OCI-LY7 (cell line): ENCODE measurements around the gene FNDC1. TPM values are rescaled to one million over a fixed set of nuclear protein-coding genes. Genes with fewer than 3 reads are reported as not detected.

Experiments
- BruUV-seq: library from RNA; stranded (reverse); fragments of 400-500 nt; replicated peaks from 2 replicates; lab custom pipeline; 2021; lab: Mats Ljungman, UMichigan
- CTCF ChIA-PET: fragments of 300-600 bp; sonication (Branson Sonifier 250); formaldehyde crosslinking; loops from one replicate; lab custom pipeline; 2022; ENCODE audit warnings: antibody characterized with exemption; ENCODE audit not compliant: unreplicated experiment; lab: Charles Lee
- POLR2A ChIA-PET: fragments of 300-600 bp; sonication (Branson Sonifier 250); formaldehyde crosslinking; loops from one replicate; lab custom pipeline; 2022; ENCODE audit warnings: antibody characterized with exemption; lab: Charles Lee
- DNase-seq: peaks from one replicate; pipeline ENCODE4 v3.0.0-alpha.2; 2015; ENCODE audit warnings: low spot score
- H2AFZ ChIP-seq: fragments of 200-600 bp; sonication (generic), shearing (Covaris generic); 2 replicates; pipeline ENCODE4 v1.6.1; 2014; ENCODE audit warnings: mild to moderate bottlenecking, antibody characterized with exemption, low read length, moderate library complexity
- H3K27ac ChIP-seq: fragments of 200-600 bp; sonication (generic); 2 replicates; pipeline ENCODE4 v1.5.1; 2014; ENCODE audit warnings: mixed run types, low read depth, mild to moderate bottlenecking, moderate library complexity, low read length, inconsistent platforms; ENCODE audit not compliant: poor library complexity, severe bottlenecking
- H3K36me3 ChIP-seq: fragments of 200-600 bp; sonication (generic); 2 replicates; pipeline ENCODE4 v1.6.1; 2014; ENCODE audit warnings: mild to moderate bottlenecking, antibody characterized with exemption, low read length, moderate library complexity, mixed read lengths; ENCODE audit not compliant: insufficient read depth
- H3K4me1 ChIP-seq: fragments of 200-600 bp; sonication (generic); 2 replicates; pipeline ENCODE4 v1.5.1; 2014; ENCODE audit warnings: mild to moderate bottlenecking, low read length; ENCODE audit not compliant: insufficient read depth, poor library complexity, severe bottlenecking
- H3K4me2 ChIP-seq: fragments of 200-600 bp; sonication (generic); 2 replicates; pipeline ENCODE4 v1.6.1; 2014; ENCODE audit warnings: mild to moderate bottlenecking, low read length
- H3K4me3 ChIP-seq: fragments of 200-600 bp; sonication (generic); 2 replicates; pipeline ENCODE4 v1.5.1; 2014; ENCODE audit warnings: mild to moderate bottlenecking, low read depth, low read length; ENCODE audit not compliant: poor library complexity, severe bottlenecking
- H3K79me2 ChIP-seq: fragments of 200-600 bp; sonication (generic); 2 replicates; pipeline ENCODE4 v1.6.1; 2016; ENCODE audit warnings: low read depth, mild to moderate bottlenecking, low read length, moderate library complexity, mixed read lengths; ENCODE audit not compliant: insufficient read depth
- H3K9me2 ChIP-seq: fragments of 200-600 bp; sonication (generic); 2 replicates; pipeline ENCODE4 v1.6.1; 2016; ENCODE audit warnings: mild to moderate bottlenecking, low read length, mixed read lengths; ENCODE audit not compliant: insufficient read depth
- H3K9me3 ChIP-seq: fragments of 200-600 bp; sonication (generic); 2 replicates; pipeline ENCODE4 v1.6.1; 2014; ENCODE audit warnings: mild to moderate bottlenecking, mixed run types, low read length, mixed read lengths
- H4K20me1 ChIP-seq: fragments of 200-600 bp; sonication (generic); 2 replicates; pipeline ENCODE4 v1.6.1; 2014; ENCODE audit warnings: mild to moderate bottlenecking, antibody characterized with exemption, low read length, moderate library complexity, mixed read lengths; ENCODE audit not compliant: insufficient read depth
- EZH2phosphoT487 ChIP-seq: fragments of 200-600 bp; sonication (generic); IDR thresholded peaks from 2 replicates; pipeline ENCODE4 v1.6.1; 2018; ENCODE audit warnings: low read depth, borderline replicate concordance, mild to moderate bottlenecking, mixed run types, antibody characterized with exemption, low read length, moderate library complexity, mixed read lengths
- intact Hi-C: fragments of 100-400 bp; cut with micrococcal nuclease; formaldehyde crosslinking; loops from one replicate; pipeline ENCODE4 v1.10.0; 2022; ENCODE audit not compliant: unreplicated experiment
- total RNA-seq, 2 experiments: library from RNA; depleted of rRNA in 1 of 2; stranded (reverse); fragments of >200 nt in 1 of 2; shearing (Covaris generic) in 1 of 2; gene quantifications; 2 replicates each; pipeline ENCODE4 v1.2.3, GENCODE V29; 2014 to 2022
- TF ChIP-seq, protein P1 (sequence below): fragments of 200-600 bp; sonication (generic); conservative IDR thresholded peaks from 2 replicates; pipeline ENCODE4 v1.5.1; 2014; ENCODE audit warnings: mild to moderate bottlenecking, antibody characterized with exemption, low read length, moderate library complexity, mixed read lengths

The FNDC1 gene
- total RNA-seq, 2 experiments from 2014 or later = 0.16 to 19.9 TPM

GRCh38 chr6:159298840-159299239, 129.6 kb downstream of the FNDC1 start:
- no TSS peak for BruUV-seq
- H3K9me3 ChIP-seq = no peaks in the 10 kb centered on the region
- H3K4me1 ChIP-seq = no peaks in the 10 kb centered on the region
- H3K4me2 ChIP-seq = no peak overlapping the region
- H3K79me2 ChIP-seq = no peaks in the 10 kb centered on the region
- no peak overlapping the region for H2AFZ ChIP-seq
- no peak for TF ChIP-seq EZH2phosphoT487
- TF ChIP-seq, protein P1, sequence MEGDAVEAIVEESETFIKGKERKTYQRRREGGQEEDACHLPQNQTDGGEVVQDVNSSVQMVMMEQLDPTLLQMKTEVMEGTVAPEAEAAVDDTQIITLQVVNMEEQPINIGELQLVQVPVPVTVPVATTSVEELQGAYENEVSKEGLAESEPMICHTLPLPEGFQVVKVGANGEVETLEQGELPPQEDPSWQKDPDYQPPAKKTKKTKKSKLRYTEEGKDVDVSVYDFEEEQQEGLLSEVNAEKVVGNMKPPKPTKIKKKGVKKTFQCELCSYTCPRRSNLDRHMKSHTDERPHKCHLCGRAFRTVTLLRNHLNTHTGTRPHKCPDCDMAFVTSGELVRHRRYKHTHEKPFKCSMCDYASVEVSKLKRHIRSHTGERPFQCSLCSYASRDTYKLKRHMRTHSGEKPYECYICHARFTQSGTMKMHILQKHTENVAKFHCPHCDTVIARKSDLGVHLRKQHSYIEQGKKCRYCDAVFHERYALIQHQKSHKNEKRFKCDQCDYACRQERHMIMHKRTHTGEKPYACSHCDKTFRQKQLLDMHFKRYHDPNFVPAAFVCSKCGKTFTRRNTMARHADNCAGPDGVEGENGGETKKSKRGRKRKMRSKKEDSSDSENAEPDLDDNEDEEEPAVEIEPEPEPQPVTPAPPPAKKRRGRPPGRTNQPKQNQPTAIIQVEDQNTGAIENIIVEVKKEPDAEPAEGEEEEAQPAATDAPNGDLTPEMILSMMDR = peak; percentile 43
- H3K36me3 ChIP-seq = no peaks in the 10 kb centered on the region
- intact Hi-C loops = loop anchor here (5.0 kb wide), 1 partner anchor 127 kb away; no protein-coding TSS in a partner anchor
- POLR2A ChIA-PET = no interaction called here
- no peak overlapping the region for H3K4me3 ChIP-seq
- H3K9me2 ChIP-seq = no peaks in the 10 kb centered on the region
- DNase-seq = no peak
- H4K20me1 ChIP-seq = no peaks in the 10 kb centered on the region
- H3K27ac ChIP-seq = no peak overlapping the region
- CTCF ChIA-PET = no interaction called here

GRCh38 chr6:159299566-159299965, 130.4 kb downstream of the FNDC1 start:
- no peak overlapping the region for H3K4me3 ChIP-seq
- no TSS peak for BruUV-seq
- no peaks in the 10 kb centered on the region for H3K9me3 ChIP-seq
- DNase-seq = peak; percentile 24
- TF ChIP-seq, protein P1 = no peak
- no peak for TF ChIP-seq EZH2phosphoT487
- H3K9me2 ChIP-seq = no peaks in the 10 kb centered on the region
- no peak overlapping the region for H2AFZ ChIP-seq
- no peaks in the 10 kb centered on the region for H3K4me1 ChIP-seq
- no peak overlapping the region for H3K4me2 ChIP-seq
- H4K20me1 ChIP-seq = no peaks in the 10 kb centered on the region
- no peaks in the 10 kb centered on the region for H3K79me2 ChIP-seq
- ChIA-PET POLR2A (interaction anchor here (0.7 kb wide), 1 partner anchor 163 kb away, joined by 3 read pairs; no protein-coding TSS in a partner anchor), CTCF (no interaction called here)
- no peaks in the 10 kb centered on the region for H3K36me3 ChIP-seq
- no peak overlapping the region for H3K27ac ChIP-seq
- intact Hi-C loops = loop anchor here (5.0 kb wide), 1 partner anchor 127 kb away; no protein-coding TSS in a partner anchor

DNA sequence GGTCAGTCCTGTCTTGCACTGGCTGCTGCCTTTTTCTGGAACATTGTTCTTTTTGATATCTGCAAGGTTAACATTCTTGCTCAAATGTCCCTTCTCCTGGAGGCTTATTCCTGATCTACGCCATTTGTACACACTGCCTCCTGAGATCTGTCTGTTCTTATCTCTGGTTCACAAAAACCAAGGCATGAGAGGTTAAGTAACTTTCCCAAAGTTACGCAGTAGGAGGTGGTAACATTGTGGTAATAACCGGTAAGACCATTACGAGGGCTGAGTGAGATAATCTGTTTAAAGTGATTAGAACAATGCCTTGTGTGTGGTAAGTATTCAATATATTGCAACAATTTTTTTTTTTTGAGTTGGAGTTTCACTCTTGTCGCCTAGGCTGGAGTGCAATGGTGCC, 132.1 kb downstream of the FNDC1 start:
- no peak for DNase-seq
- intact Hi-C loops = no loop called here
- Histone ChIP-seq H3K4me1 (no peaks in the 10 kb centered on the region), H3K9me3 (no peaks in the 10 kb centered on the region), H3K4me2 (no peak overlapping the region), H3K4me3 (no peak overlapping the region), H3K36me3 (no peaks in the 10 kb centered on the region), H3K9me2 (no peaks in the 10 kb centered on the region), H3K27ac (no peak overlapping the region), H2AFZ (no peak overlapping the region), H4K20me1 (no peaks in the 10 kb centered on the region), H3K79me2 (no peaks in the 10 kb centered on the region)
- ChIA-PET CTCF (no interaction called here), POLR2A (no interaction called here)
- no TSS peak for BruUV-seq
- no peak for TF ChIP-seq EZH2phosphoT487
- TF ChIP-seq, protein P1 = no peak
